Fibroblast of lung (primary cell): ENCODE data around the gene SEC14L5. TPM values are rescaled to one million over a fixed set of nuclear protein-coding genes. Genes with fewer than 3 reads are reported as not detected.
A peak's percentile ranks its signal among the peaks of the same experiment; 100 is the strongest.

Experiments used
- DNase-seq, 2 donors: peaks; one replicate each; pipeline versions ENCODE4 v3.0.0 to v3.0.0-alpha.2; 2010; ENCODE audit warnings: low read depth in 2 of 2
- H2AFZ ChIP-seq: 2 replicates; pipeline ENCODE4 v1.5.1; 2012; ENCODE audit warnings: low read length, control low read depth, inconsistent platforms
- H3K27ac ChIP-seq: 2 replicates; pipeline ENCODE4 v1.5.1; 2011; ENCODE audit warnings: low read length, control low read depth; ENCODE audit not compliant: insufficient read depth
- H3K27me3 ChIP-seq: 2 replicates; pipeline ENCODE4 v1.5.1; 2011; ENCODE audit warnings: mild to moderate bottlenecking, low read length; ENCODE audit not compliant: control insufficient read depth, insufficient read depth
- H3K36me3 ChIP-seq: 2 replicates; pipeline ENCODE4 v1.5.1; 2011; ENCODE audit warnings: low read length; ENCODE audit not compliant: control insufficient read depth, insufficient read depth
- H3K4me1 ChIP-seq: 2 replicates; pipeline ENCODE4 v1.5.1; 2011; ENCODE audit warnings: low read length; ENCODE audit not compliant: control insufficient read depth, insufficient read depth; ENCODE audit errors: extremely low read depth
- H3K4me2 ChIP-seq: 2 replicates; pipeline ENCODE4 v1.5.1; 2011; ENCODE audit warnings: low read length, control low read depth; ENCODE audit not compliant: insufficient read depth; ENCODE audit errors: extremely low read depth
- H3K4me3 ChIP-seq, 4 experiments: fragments of 200-600 bp in 1 of 4; sonication (generic) in 1 of 4; replicated peaks in 1 of 4; 2 replicates each; pipeline ENCODE4 v1.5.1; 2011 to 2016; ENCODE audit warnings: low read length in 4 of 4, low read depth in 3 of 4, mild to moderate bottlenecking in 3 of 4, control low read depth in 2 of 4, inconsistent platforms in 1 of 4, mixed read lengths in 1 of 4; ENCODE audit not compliant: insufficient read depth in 1 of 4; ENCODE audit errors: control extremely low read depth in 1 of 4
- H3K79me2 ChIP-seq: 2 replicates; pipeline ENCODE4 v1.5.1; 2012; ENCODE audit warnings: mild to moderate bottlenecking, low read length, inconsistent platforms; ENCODE audit not compliant: control insufficient read depth, insufficient read depth
- H3K9ac ChIP-seq: 2 replicates; pipeline ENCODE4 v1.5.1; 2011; ENCODE audit warnings: mild to moderate bottlenecking, low read length, control low read depth; ENCODE audit not compliant: insufficient read depth
- H3K9me3 ChIP-seq: 2 replicates; pipeline ENCODE4 v1.5.1; 2012; ENCODE audit warnings: low read depth, low read length; ENCODE audit not compliant: control insufficient read depth, insufficient read depth
- H4K20me1 ChIP-seq: 2 replicates; pipeline ENCODE4 v1.5.1; 2011; ENCODE audit warnings: low read length; ENCODE audit not compliant: control insufficient read depth, insufficient read depth; ENCODE audit errors: extremely low read depth
- EZH2 ChIP-seq: IDR thresholded peaks from 2 replicates; pipeline ENCODE4 v1.5.1; 2012; ENCODE audit warnings: low read length, control low read depth, mild to moderate bottlenecking; ENCODE audit errors: missing control alignments
- polyA plus RNA-seq, 2 donors: library from polyadenylated mRNA; depleted of rRNA in 1 of 2; stranded (reverse) in 1 of 2; unstranded in 1 of 2; fragments of >200 nt; gene quantifications; 2 replicates each; pipeline ENCODE4 v1.2.1, GENCODE V29; 2011 to 2012; ENCODE audit warnings: missing spikeins in 1 of 2
- total RNA-seq: library from RNA; depleted of rRNA; stranded (reverse); fragments of >200 nt; gene quantifications from 2 replicates; pipeline ENCODE4 v1.2.1, GENCODE V29; 2014
- TF ChIP-seq, protein P1 (sequence below), 2 donors: IDR thresholded peaks in 1 of 2; conservative IDR thresholded peaks in 1 of 2; 1 replicate in 1 of 2; 2 replicates in 1 of 2; pipeline ENCODE4 v1.5.1; 2011 to 2012; ENCODE audit warnings: low read length in 2 of 2, control low read depth in 1 of 2, inconsistent platforms in 1 of 2, low read depth in 1 of 2, mild to moderate bottlenecking in 1 of 2

SEC14L5 gene
- total and polyA plus RNA-seq, 2 donors (not counting 1 experiment from before 2014, with no cell fraction given) = 0.05 to 0.99 TPM

DNA sequence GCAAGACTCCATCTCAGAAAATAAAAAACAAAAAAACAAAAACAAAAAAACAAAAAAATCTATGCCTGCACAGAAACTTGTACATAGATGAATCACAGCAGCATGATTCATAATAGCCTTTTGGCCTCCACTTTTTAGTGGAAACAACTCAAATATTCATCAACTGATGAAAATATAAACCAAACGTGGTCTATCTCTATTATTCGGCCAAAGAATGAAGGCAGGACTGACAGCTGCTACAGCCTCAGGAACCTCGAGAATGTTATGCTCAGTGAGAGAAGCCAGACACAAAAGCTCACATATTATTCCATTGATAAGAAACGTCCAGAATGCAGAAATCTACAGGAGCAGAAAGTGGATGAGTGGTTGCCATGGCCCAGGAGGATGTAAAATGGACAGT lies 41.0 kb upstream of the SEC14L5 start:
- no peak overlapping the region for H3K9ac ChIP-seq

DNA sequence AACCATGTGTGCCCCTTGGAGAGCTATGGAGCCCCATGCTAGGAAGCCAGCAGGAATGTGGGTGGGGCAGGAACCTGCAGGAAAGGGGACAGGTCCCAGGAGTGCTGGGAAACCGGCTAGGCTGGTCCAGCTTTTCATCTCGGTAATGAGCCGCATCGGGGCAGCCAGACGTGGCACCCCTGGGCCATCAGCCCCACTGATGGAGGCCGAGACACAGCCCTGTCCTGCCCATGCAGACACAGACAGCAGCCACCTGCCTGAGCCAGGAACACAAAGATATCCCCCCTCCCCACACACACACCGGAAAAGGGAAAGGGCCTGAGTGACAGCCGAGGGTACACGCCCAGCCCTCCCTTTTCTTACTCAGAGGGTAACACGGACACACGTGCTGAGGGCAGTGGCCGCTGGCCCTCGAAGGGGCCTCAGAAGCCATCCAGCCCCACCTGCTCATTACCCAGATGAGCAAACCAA lies 39.3 kb upstream of the SEC14L5 start:
- DNase-seq = no peak
- Histone ChIP-seq H4K20me1 (no peaks in the 10 kb centered on the region), H3K9me3 (no peaks in the 10 kb centered on the region), H3K27ac (no peak overlapping the region), H3K4me3 (no peak overlapping the region), H3K4me2 (no peak overlapping the region), H3K27me3 (no peaks in the 10 kb centered on the region), H3K36me3 (no peaks in the 10 kb centered on the region), H2AFZ (no peak overlapping the region), H3K4me1 (peaks cover 16% of the 10 kb centered on the region), H3K79me2 (no peaks in the 10 kb centered on the region), H3K9ac (no peak overlapping the region)
- TF ChIP-seq, protein P1, sequence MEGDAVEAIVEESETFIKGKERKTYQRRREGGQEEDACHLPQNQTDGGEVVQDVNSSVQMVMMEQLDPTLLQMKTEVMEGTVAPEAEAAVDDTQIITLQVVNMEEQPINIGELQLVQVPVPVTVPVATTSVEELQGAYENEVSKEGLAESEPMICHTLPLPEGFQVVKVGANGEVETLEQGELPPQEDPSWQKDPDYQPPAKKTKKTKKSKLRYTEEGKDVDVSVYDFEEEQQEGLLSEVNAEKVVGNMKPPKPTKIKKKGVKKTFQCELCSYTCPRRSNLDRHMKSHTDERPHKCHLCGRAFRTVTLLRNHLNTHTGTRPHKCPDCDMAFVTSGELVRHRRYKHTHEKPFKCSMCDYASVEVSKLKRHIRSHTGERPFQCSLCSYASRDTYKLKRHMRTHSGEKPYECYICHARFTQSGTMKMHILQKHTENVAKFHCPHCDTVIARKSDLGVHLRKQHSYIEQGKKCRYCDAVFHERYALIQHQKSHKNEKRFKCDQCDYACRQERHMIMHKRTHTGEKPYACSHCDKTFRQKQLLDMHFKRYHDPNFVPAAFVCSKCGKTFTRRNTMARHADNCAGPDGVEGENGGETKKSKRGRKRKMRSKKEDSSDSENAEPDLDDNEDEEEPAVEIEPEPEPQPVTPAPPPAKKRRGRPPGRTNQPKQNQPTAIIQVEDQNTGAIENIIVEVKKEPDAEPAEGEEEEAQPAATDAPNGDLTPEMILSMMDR (conservative IDR thresholded peaks at IDR 0.05 in 1 of 2, IDR thresholded peaks at IDR 0.05 in 1 of 2; ENCODE audit: low read depth in 1 of 2, low read length in 2 of 2) = no peak
- no peak for TF ChIP-seq EZH2

More for the DNA sequence above, 41.0 kb upstream of the SEC14L5 start:
- H2AFZ ChIP-seq = no peak overlapping the region
- no peaks in the 10 kb centered on the region for H3K36me3 ChIP-seq
- TF ChIP-seq, protein P1 (conservative IDR thresholded peaks at IDR 0.05 in 1 of 2, IDR thresholded peaks at IDR 0.05 in 1 of 2; ENCODE audit: low read depth in 1 of 2, low read length in 2 of 2) = no peak
- TF ChIP-seq EZH2 = no peak
- H3K79me2 ChIP-seq = no peaks in the 10 kb centered on the region
- peak; percentile 58 to 76 for DNase-seq
- H3K27ac ChIP-seq = no peak overlapping the region
- peaks cover 16% of the 10 kb centered on the region for H3K4me1 ChIP-seq
- no peaks in the 10 kb centered on the region for H4K20me1 ChIP-seq
- H3K4me3 ChIP-seq = no peak overlapping the region
- no peaks in the 10 kb centered on the region for H3K27me3 ChIP-seq
- no peak overlapping the region for H3K4me2 ChIP-seq
- no peaks in the 10 kb centered on the region for H3K9me3 ChIP-seq

DNA sequence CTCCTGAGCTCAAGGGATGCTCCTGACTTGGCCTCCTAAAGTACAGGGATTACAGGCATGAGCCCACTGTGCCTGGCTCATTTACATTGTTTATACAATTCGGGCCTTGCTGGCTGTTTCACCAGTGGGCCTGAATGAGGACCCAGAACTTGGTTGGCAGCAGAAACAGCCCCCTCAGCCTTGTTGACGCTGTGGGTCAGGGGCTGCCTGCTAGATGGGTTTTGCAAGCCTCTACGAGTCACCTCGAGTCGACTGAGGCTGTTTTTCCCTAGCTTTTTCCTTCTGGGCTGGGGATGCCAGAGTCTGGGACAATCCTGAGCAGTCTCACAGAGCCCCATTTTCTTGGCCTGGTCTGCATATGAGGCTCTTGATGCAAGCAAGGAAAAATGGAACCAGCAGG lies 37.3 kb upstream of the SEC14L5 start:
- H3K27ac ChIP-seq = no peak overlapping the region
- H3K9ac ChIP-seq = no peak overlapping the region
- no peak overlapping the region for H2AFZ ChIP-seq
- no peaks in the 10 kb centered on the region for H4K20me1 ChIP-seq
- H3K4me1 ChIP-seq = peaks cover 6% of the 10 kb centered on the region
- DNase-seq = peak in 1 of 2 donors; percentile 43
- no peaks in the 10 kb centered on the region for H3K79me2 ChIP-seq
- H3K4me3 ChIP-seq = no peak overlapping the region
- no peaks in the 10 kb centered on the region for H3K36me3 ChIP-seq
- no peak overlapping the region for H3K4me2 ChIP-seq
- no peak for TF ChIP-seq EZH2
- TF ChIP-seq, protein P1 (conservative IDR thresholded peaks at IDR 0.05 in 1 of 2, IDR thresholded peaks at IDR 0.05 in 1 of 2; ENCODE audit: low read depth in 1 of 2, low read length in 2 of 2) = no peak
- H3K27me3 ChIP-seq = no peaks in the 10 kb centered on the region
- no peaks in the 10 kb centered on the region for H3K9me3 ChIP-seq
